ENCODE data around the gene CELF4.
A peak's percentile ranks its signal among the peaks of the same experiment; 100 is the strongest.

The CELF4 gene

GRCh38 chr18:37538526-37539205, 26.9 kb downstream of the CELF4 start:
- Histone ChIP-seq H3K4me3 (replicated peaks; ENCODE audit: low read depth, low read length) (no peak overlapping the region), H3K27me3 (replicated peaks; ENCODE audit: control insufficient read depth, insufficient read depth, low read length) (peaks cover 4% of the 10 kb centered on the region), H3K36me3 (ENCODE audit: control insufficient read depth, insufficient read depth, low read length) (no peaks in the 10 kb centered on the region)
- no peak for TF ChIP-seq CTCF (IDR thresholded peaks at IDR 0.05; ENCODE audit: insufficient read depth, low read length, poor library complexity, severe bottlenecking)
- DNase-seq (ENCODE audit: extremely low read depth, insufficient read length) = no peak

- Histone ChIP-seq H3K27me3 (replicated peaks; ENCODE audit: control insufficient read depth, insufficient read depth, low read length) (peaks cover 4% of the 10 kb centered on the region), H3K36me3 (ENCODE audit: control insufficient read depth, insufficient read depth, low read length) (no peaks in the 10 kb centered on the region), H3K4me3 (replicated peaks; ENCODE audit: low read depth, low read length) (no peak overlapping the region)
- TF ChIP-seq CTCF (IDR thresholded peaks at IDR 0.05; ENCODE audit: insufficient read depth, low read length, poor library complexity, severe bottlenecking) = peak; percentile 93
- peak; percentile 45 for DNase-seq (ENCODE audit: extremely low read depth, insufficient read length)
Measured at GRCh38 chr18:37537868-37538525, 27.6 kb downstream of the CELF4 start.

- no peak for TF ChIP-seq CTCF (IDR thresholded peaks at IDR 0.05; ENCODE audit: insufficient read depth, low read length, poor library complexity, severe bottlenecking)
- Histone ChIP-seq H3K27me3 (replicated peaks; ENCODE audit: control insufficient read depth, insufficient read depth, low read length) (peaks cover 4% of the 10 kb centered on the region), H3K4me3 (replicated peaks; ENCODE audit: low read depth, low read length) (no peak overlapping the region), H3K36me3 (ENCODE audit: control insufficient read depth, insufficient read depth, low read length) (no peaks in the 10 kb centered on the region)
- DNase-seq (ENCODE audit: extremely low read depth, insufficient read length) = no peak
Measured at GRCh38 chr18:37536656-37537055, 28.9 kb downstream of the CELF4 start.

- DNase-seq (ENCODE audit: extremely low read depth, insufficient read length) = no peak
- Histone ChIP-seq H3K27me3 (replicated peaks; ENCODE audit: control insufficient read depth, insufficient read depth, low read length) (peaks cover 4% of the 10 kb centered on the region), H3K4me3 (replicated peaks; ENCODE audit: low read depth, low read length) (no peak overlapping the region), H3K36me3 (ENCODE audit: control insufficient read depth, insufficient read depth, low read length) (no peaks in the 10 kb centered on the region)
- TF ChIP-seq CTCF (IDR thresholded peaks at IDR 0.05; ENCODE audit: insufficient read depth, low read length, poor library complexity, severe bottlenecking) = no peak
Measured at GRCh38 chr18:37535968-37536367, 29.6 kb downstream of the CELF4 start.

- no peak for TF ChIP-seq CTCF (IDR thresholded peaks at IDR 0.05; ENCODE audit: insufficient read depth, low read length, poor library complexity, severe bottlenecking)
- Histone ChIP-seq H3K27me3 (replicated peaks; ENCODE audit: control insufficient read depth, insufficient read depth, low read length) (peaks cover 4% of the 10 kb centered on the region), H3K4me3 (replicated peaks; ENCODE audit: low read depth, low read length) (no peak overlapping the region), H3K36me3 (ENCODE audit: control insufficient read depth, insufficient read depth, low read length) (no peaks in the 10 kb centered on the region)
- no peak for DNase-seq (ENCODE audit: extremely low read depth, insufficient read length)
Measured at GRCh38 chr18:37534627-37535026, 31.0 kb downstream of the CELF4 start.

Measured in GM06990 (cell line).